Parathyroid adenoma (tissue), 2 donors: Measurements from ENCODE around the gene RPS14.

Experiments used
- H2AFZ ChIP-seq: fragments of 300-600 bp; sonication (generic); one replicate; pipeline ENCODE4 v1.7.0; 2017; ENCODE audit warnings: antibody characterized with exemption, mild to moderate bottlenecking
- H3K27ac ChIP-seq: fragments of 300-600 bp; sonication (generic); one replicate; pipeline ENCODE4 v1.7.0; 2017
- H3K27me3 ChIP-seq: fragments of 300-600 bp; sonication (generic); one replicate; pipeline ENCODE4 v1.7.0; 2017; ENCODE audit warnings: low read length; ENCODE audit not compliant: control insufficient read depth, insufficient read depth
- H3K36me3 ChIP-seq: fragments of 300-600 bp; sonication (generic); one replicate; pipeline ENCODE4 v1.7.0; 2017; ENCODE audit warnings: low read length; ENCODE audit not compliant: control insufficient read depth, insufficient read depth
- H3K4me1 ChIP-seq: fragments of 300-600 bp; sonication (generic); one replicate; pipeline ENCODE4 v1.7.0; 2017; ENCODE audit warnings: control low read depth
- H3K4me2 ChIP-seq: fragments of 300-600 bp; sonication (generic); one replicate; pipeline ENCODE4 v1.7.0; 2017; ENCODE audit warnings: low read length
- H3K4me3 ChIP-seq: fragments of 300-600 bp; sonication (generic); one replicate; pipeline ENCODE4 v1.7.0; 2017; ENCODE audit warnings: low read depth, low read length
- H3K79me2 ChIP-seq: fragments of 300-600 bp; sonication (generic); one replicate; pipeline ENCODE4 v1.7.0; 2017; ENCODE audit warnings: control low read depth
- H3K9ac ChIP-seq: fragments of 300-600 bp; sonication (generic); one replicate; pipeline ENCODE4 v1.7.0; 2017; ENCODE audit warnings: mild to moderate bottlenecking
- H3K9me3 ChIP-seq: fragments of 300-600 bp; sonication (generic); one replicate; pipeline ENCODE4 v1.7.0; 2017; ENCODE audit warnings: low read length; ENCODE audit not compliant: control insufficient read depth
- CTCF ChIP-seq: fragments of 300-600 bp; sonication (generic); IDR thresholded peaks from one replicate; pipeline ENCODE4 v1.7.0; 2017; ENCODE audit warnings: antibody characterized with exemption, mild to moderate bottlenecking
- donor health status: primary hyperparathyroidism.

Gene RPS14

GRCh38 chr5:150400316-150401075, 49.0 kb downstream of the RPS14 start:
- no peaks in the 10 kb centered on the region for H3K27me3 ChIP-seq
- H3K36me3 ChIP-seq, result no peaks in the 10 kb centered on the region
- no peak overlapping the region for H3K9ac ChIP-seq
- no peaks in the 10 kb centered on the region for H3K9me3 ChIP-seq
- H3K4me1 ChIP-seq, result no peaks in the 10 kb centered on the region
- TF ChIP-seq CTCF, result no peak
- H2AFZ ChIP-seq, result no peak overlapping the region
- H3K4me3 ChIP-seq, result no peak overlapping the region
- no peak overlapping the region for H3K4me2 ChIP-seq
- no peaks in the 10 kb centered on the region for H3K79me2 ChIP-seq
- H3K27ac ChIP-seq, result no peak overlapping the region

- Histone ChIP-seq H3K4me2 (no peak overlapping the region), H3K9ac (no peak overlapping the region), H2AFZ (no peak overlapping the region), H3K4me3 (no peak overlapping the region), H3K4me1 (no peaks in the 10 kb centered on the region), H3K9me3 (no peaks in the 10 kb centered on the region), H3K27me3 (no peaks in the 10 kb centered on the region), H3K27ac (no peak overlapping the region), H3K36me3 (no peaks in the 10 kb centered on the region), H3K79me2 (no peaks in the 10 kb centered on the region)
- TF ChIP-seq CTCF, result no peak
These were observed 49.9 kb downstream of the RPS14 start for GRCh38 chr5:150399524-150400211.

- TF ChIP-seq CTCF, result peak; percentile 21
- Histone ChIP-seq H3K27me3 (no peaks in the 10 kb centered on the region), H3K36me3 (no peaks in the 10 kb centered on the region)
These were observed 50.6 kb downstream of the RPS14 start for GRCh38 chr5:150398722-150399523.

GRCh38 chr5:150397782-150398721, 51.5 kb downstream of the RPS14 start:
- Histone ChIP-seq H3K27ac (no peak overlapping the region), H3K36me3 (no peaks in the 10 kb centered on the region), H3K4me1 (no peaks in the 10 kb centered on the region), H3K4me3 (no peak overlapping the region), H3K4me2 (no peak overlapping the region), H3K9me3 (no peaks in the 10 kb centered on the region), H3K27me3 (no peaks in the 10 kb centered on the region), H3K79me2 (no peaks in the 10 kb centered on the region), H2AFZ (no peak overlapping the region), H3K9ac (no peak overlapping the region)
- TF ChIP-seq CTCF, result no peak

More at GRCh38 chr5:150398722-150399523, 50.6 kb downstream of the RPS14 start:
- H3K9ac ChIP-seq, result no peak overlapping the region
- H3K4me3 ChIP-seq, result no peak overlapping the region
- no peak overlapping the region for H3K27ac ChIP-seq
- H2AFZ ChIP-seq, result no peak overlapping the region
- no peaks in the 10 kb centered on the region for H3K79me2 ChIP-seq
- no peaks in the 10 kb centered on the region for H3K4me1 ChIP-seq
- no peak overlapping the region for H3K4me2 ChIP-seq
- H3K9me3 ChIP-seq, result no peaks in the 10 kb centered on the region
